Gastrocnemius medialis (tissue), 4 donors: ENCODE measurements around the gene CERKL. TPM values are rescaled to one million over a fixed set of nuclear protein-coding genes. Genes with fewer than 3 reads are reported as not detected.

Source experiments
- ATAC-seq, 2 donors: fragments of 150-250 bp; one replicate each; pipeline ENCODE4 v1.9.1; 2016
- DNase-seq, 2 donors: peaks; one replicate each; pipeline ENCODE4 v3.0.0-alpha.2; 2019
- H3K27ac ChIP-seq, 4 donors: fragments of 200-600 bp; sonication (generic); 1 replicate in 1 of 4; 2 replicates in 3 of 4; pipeline ENCODE4 v1.5.1; 2016 to 2018; ENCODE audit warnings: mild to moderate bottlenecking in 2 of 4, moderate library complexity in 1 of 4
- H3K27me3 ChIP-seq, 3 donors: fragments of 200-600 bp; sonication (generic) in 2 of 3; 1 replicate in 1 of 3; 2 replicates in 2 of 3; pipeline versions ENCODE4 v1.5.1 to v1.6.0; 2016 to 2019; ENCODE audit warnings: mild to moderate bottlenecking in 1 of 3, moderate library complexity in 1 of 3
- H3K36me3 ChIP-seq, 2 donors: fragments of 200-600 bp; sonication (generic) in 1 of 2; one replicate each; pipeline ENCODE4 v1.5.1; 2017 to 2018
- H3K4me1 ChIP-seq, 2 donors: fragments of 200-600 bp; sonication (generic) in 1 of 2; one replicate each; pipeline ENCODE4 v1.5.1; 2016 to 2017; ENCODE audit warnings: mild to moderate bottlenecking in 2 of 2
- H3K4me3 ChIP-seq, 4 donors: fragments of 200-600 bp; sonication (generic) in 3 of 4; 1 replicate in 1 of 4; 2 replicates in 3 of 4; pipeline ENCODE4 v1.5.1; 2016 to 2019; ENCODE audit warnings: mild to moderate bottlenecking in 2 of 4
- H3K9me3 ChIP-seq, 3 donors: fragments of 200-600 bp; sonication (generic) in 2 of 3; 1 replicate in 1 of 3; 2 replicates in 2 of 3; pipeline ENCODE4 v1.5.1; 2016 to 2019
- CTCF ChIP-seq, 5 experiments: fragments of 450-650 bp in 3 of 5; fragments of 200-600 bp in 2 of 5; sonication (generic) in 2 of 5; IDR thresholded peaks in 4 of 5; conservative IDR thresholded peaks in 1 of 5; 1 replicate in 4 of 5; 2 replicates in 1 of 5; pipeline ENCODE4 v1.5.1; 2016 to 2019; ENCODE audit warnings: antibody characterized with exemption in 5 of 5, mild to moderate bottlenecking in 3 of 5, moderate library complexity in 3 of 5
- POLR2A ChIP-seq, 2 donors: fragments of 450-650 bp; IDR thresholded peaks; one replicate each; pipeline ENCODE4 v1.6.1; 2017; ENCODE audit warnings: antibody characterized with exemption in 2 of 2, mild to moderate bottlenecking in 2 of 2, moderate library complexity in 2 of 2
- in situ Hi-C, 4 donors: fragments of 200-750 bp; cut with MboI; loops; one replicate each; pipeline versions ENCODE4 v1.15.0 to v1.8.0; 2017; ENCODE audit warnings: low sequenced_read_pairs in 4 of 4
- intact Hi-C: fragments of 100-400 bp; cut with DNase I; formaldehyde crosslinking; loops from one replicate; pipeline ENCODE4 v1.15.1; 2023; ENCODE audit warnings: low total_unique reads
- total RNA-seq, 4 donors: library from RNA; depleted of rRNA; stranded (reverse); fragments of >200 nt; gene quantifications; one replicate each; pipeline versions ENCODE4 v1.1.0 to v1.2.3, GENCODE V29; 2016

CERKL gene
- total RNA-seq, 4 donors from 2014 or later, result 0.07 TPM; not detected in 3

- ATAC-seq (no peak), DNase-seq (no peak)
- Histone ChIP-seq H3K27ac (no peak overlapping the region), H3K36me3 (no peaks in the 10 kb centered on the region), H3K4me3 (no peak overlapping the region), H3K9me3 (no peaks in the 10 kb centered on the region), H3K27me3 (no peaks in the 10 kb centered on the region), H3K4me1 (no peaks in the 10 kb centered on the region)
- intact Hi-C loops, result no loop called here
- in situ Hi-C loops, result no loop called here
- no peak for TF ChIP-seq CTCF (IDR thresholded peaks at IDR 0.05 in 4 of 5, conservative IDR thresholded peaks at IDR 0.05 in 1 of 5)
- no peak for TF ChIP-seq POLR2A (IDR thresholded peaks at IDR 0.05)
Measured at GRCh38 chr2:181528441-181528840, 128.5 kb downstream of the CERKL start.

- no peaks in the 10 kb centered on the region for H3K9me3 ChIP-seq
- no peaks in the 10 kb centered on the region for H3K36me3 ChIP-seq
- ATAC-seq, result no peak
- H3K4me1 ChIP-seq, result no peaks in the 10 kb centered on the region
- no peak for DNase-seq
- H3K27ac ChIP-seq, result no peak overlapping the region
- in situ Hi-C loops (no loop called here), intact Hi-C loops (no loop called here)
- TF ChIP-seq CTCF (IDR thresholded peaks at IDR 0.05 in 4 of 5, conservative IDR thresholded peaks at IDR 0.05 in 1 of 5) (no peak), POLR2A (IDR thresholded peaks at IDR 0.05) (no peak)
- H3K27me3 ChIP-seq, result no peaks in the 10 kb centered on the region
- no peak overlapping the region for H3K4me3 ChIP-seq
Measured at GRCh38 chr2:181527058-181527457, 129.8 kb downstream of the CERKL start.

GRCh38 chr2:181526014-181526413 is 130.9 kb downstream of the CERKL start:
- no peaks in the 10 kb centered on the region for H3K4me1 ChIP-seq
- no peaks in the 10 kb centered on the region for H3K27me3 ChIP-seq
- intact Hi-C loops (no loop called here), in situ Hi-C loops (no loop called here)
- ATAC-seq (no peak), DNase-seq (no peak)
- no peak overlapping the region for H3K4me3 ChIP-seq
- no peak for TF ChIP-seq POLR2A (IDR thresholded peaks at IDR 0.05)
- no peak for TF ChIP-seq CTCF (IDR thresholded peaks at IDR 0.05 in 4 of 5, conservative IDR thresholded peaks at IDR 0.05 in 1 of 5)
- no peaks in the 10 kb centered on the region for H3K9me3 ChIP-seq
- no peak overlapping the region for H3K27ac ChIP-seq
- no peaks in the 10 kb centered on the region for H3K36me3 ChIP-seq

GRCh38 chr2:181523756-181524155 is 133.1 kb downstream of the CERKL start:
- no peaks in the 10 kb centered on the region for H3K4me1 ChIP-seq
- no peak for TF ChIP-seq CTCF (IDR thresholded peaks at IDR 0.05 in 4 of 5, conservative IDR thresholded peaks at IDR 0.05 in 1 of 5)
- TF ChIP-seq POLR2A (IDR thresholded peaks at IDR 0.05), result no peak
- intact Hi-C loops (no loop called here), in situ Hi-C loops (no loop called here)
- H3K4me3 ChIP-seq, result no peak overlapping the region
- no peak for ATAC-seq
- H3K9me3 ChIP-seq, result no peaks in the 10 kb centered on the region
- no peak overlapping the region for H3K27ac ChIP-seq
- no peaks in the 10 kb centered on the region for H3K27me3 ChIP-seq
- no peaks in the 10 kb centered on the region for H3K36me3 ChIP-seq
- DNase-seq, result no peak

- no peak for TF ChIP-seq POLR2A (IDR thresholded peaks at IDR 0.05)
- no peak for TF ChIP-seq CTCF (IDR thresholded peaks at IDR 0.05 in 4 of 5, conservative IDR thresholded peaks at IDR 0.05 in 1 of 5)
- no peaks in the 10 kb centered on the region for H3K27me3 ChIP-seq
- H3K36me3 ChIP-seq, result no peaks in the 10 kb centered on the region
- in situ Hi-C loops (no loop called here), intact Hi-C loops (no loop called here)
- no peak for ATAC-seq
- H3K27ac ChIP-seq, result no peak overlapping the region
- H3K4me3 ChIP-seq, result no peak overlapping the region
- DNase-seq, result no peak
- H3K9me3 ChIP-seq, result no peaks in the 10 kb centered on the region
- H3K4me1 ChIP-seq, result no peaks in the 10 kb centered on the region
Measured at GRCh38 chr2:181520253-181520652, 136.7 kb downstream of the CERKL start.
